HepG2 (cell line): Measurements from ENCODE around the gene DYSF. TPM values are rescaled to one million over a fixed set of nuclear protein-coding genes. Genes with fewer than 3 reads are reported as not detected.

ENCODE experiments used
- ATAC-seq: fragments of 200-7000 bp; cut with Tn5 transposase; 3 replicates; pipeline ENCODE4 v1.9.1; 2020; ENCODE audit warnings: mild to moderate bottlenecking, moderate library complexity
- BruUV-seq: library from RNA; stranded (reverse); fragments of 400-500 nt; replicated peaks from 2 replicates; lab custom pipeline; 2021; lab: Mats Ljungman, UMichigan
- CTCF ChIA-PET: fragments of 300-600 bp; formaldehyde crosslinking; extraction: SDS; loops from one replicate; lab custom pipeline; 2021; ENCODE audit warnings: low total read pairs, inconsistent platforms, low intra/inter-chr PET ratio; lab: Yijun Ruan, JAX
- POLR2A ChIA-PET: fragments of 350-600 bp; sonication (Branson Sonifier 250); formaldehyde crosslinking; loops from one replicate; lab custom pipeline; 2020; ENCODE audit warnings: antibody characterized with exemption, inconsistent platforms; lab: Yijun Ruan, JAX
- DNase-seq: peaks from one replicate; pipeline ENCODE4 v3.0.0-alpha.2; 2015; ENCODE audit warnings: low spot score
- FAIRE-seq: peaks from 3 replicates; lab custom pipeline; 2011; peaks lifted over from hg19 to GRCh38; lab: Jason Lieb, UNC
- H2AFZ ChIP-seq: one replicate; pipeline ENCODE4 v1.6.1; 2011; ENCODE audit warnings: low read length, inconsistent platforms
- H3K27ac ChIP-seq: fragments of 300-600 bp; 3 replicates; pipeline ENCODE4 v1.8.0; 2011; ENCODE audit warnings: mixed run types, mild to moderate bottlenecking, mixed read lengths, low read length, inconsistent platforms; ENCODE audit not compliant: insufficient read depth; ENCODE audit errors: extremely low read length
- H3K27me3 ChIP-seq, 2 experiments: fragments of 200-600 bp in 1 of 2; 2 replicates in 1 of 2; 3 replicates in 1 of 2; pipeline versions ENCODE4 v1.6.0 to v1.8.0; 2011; ENCODE audit warnings: low read length in 2 of 2, mild to moderate bottlenecking in 2 of 2, moderate library complexity in 2 of 2, inconsistent platforms in 1 of 2; ENCODE audit not compliant: insufficient read depth in 2 of 2, control insufficient read depth in 1 of 2
- H3K36me3 ChIP-seq, 2 experiments: fragments of 200-600 bp in 1 of 2; replicated peaks in 1 of 2; 2 replicates in 1 of 2; 3 replicates in 1 of 2; pipeline versions ENCODE4 v1.5.1 to v1.8.0; 2011; ENCODE audit warnings: low read length in 2 of 2, inconsistent platforms in 1 of 2; ENCODE audit not compliant: insufficient read depth in 2 of 2, control insufficient read depth in 1 of 2
- H3K4me1 ChIP-seq: 2 replicates; pipeline ENCODE4 v1.5.1; 2012; ENCODE audit warnings: low read length, inconsistent platforms; ENCODE audit not compliant: insufficient read depth
- H3K4me2 ChIP-seq: 2 replicates; pipeline ENCODE4 v1.6.0; 2011; ENCODE audit warnings: low read depth, low read length, inconsistent platforms
- H3K4me3 ChIP-seq, 3 experiments: fragments of 200-600 bp in 1 of 3; sonication (generic), shearing (Covaris generic) in 1 of 3; replicated peaks in 1 of 3; 2 replicates each; pipeline ENCODE4 v1.5.1; 2011 to 2016; ENCODE audit warnings: low read length in 3 of 3, inconsistent platforms in 2 of 3, low read depth in 2 of 3, mild to moderate bottlenecking in 2 of 3, control low read depth in 1 of 3, mixed read lengths in 1 of 3; ENCODE audit not compliant: insufficient read depth in 1 of 3
- H3K79me2 ChIP-seq: one replicate; pipeline ENCODE4 v1.6.1; 2011; ENCODE audit warnings: low read length, inconsistent platforms; ENCODE audit not compliant: insufficient read depth
- H3K9ac ChIP-seq: 2 replicates; pipeline ENCODE4 v1.6.0; 2011; ENCODE audit warnings: mild to moderate bottlenecking, low read depth, low read length, inconsistent platforms; ENCODE audit not compliant: insufficient read depth
- H3K9me3 ChIP-seq: 2 replicates; pipeline ENCODE4 v1.5.1; 2012; ENCODE audit warnings: mild to moderate bottlenecking, low read length
- H4K20me1 ChIP-seq: 2 replicates; pipeline ENCODE4 v1.6.0; 2011; ENCODE audit warnings: inconsistent platforms, mild to moderate bottlenecking, low read length, moderate library complexity; ENCODE audit not compliant: insufficient read depth
- DMAP1 ChIP-seq: IDR thresholded peaks from 2 replicates; pipeline ENCODE4 v1.6.1; 2016
- ESRRA ChIP-seq: sonication (generic); formaldehyde crosslinking; IDR thresholded peaks from 2 replicates; pipeline ENCODE4 v1.5.1; 2020; ENCODE audit warnings: mild to moderate bottlenecking, low read depth, missing genetic modification reagents
- JUNB ChIP-seq: sonication (generic); formaldehyde crosslinking; IDR thresholded peaks from 2 replicates; pipeline ENCODE4 v1.8.0; 2022; ENCODE audit warnings: missing genetic modification reagents, mild to moderate bottlenecking, borderline replicate concordance
- MAFG ChIP-seq: sonication (generic); formaldehyde crosslinking; IDR thresholded peaks from 2 replicates; pipeline ENCODE4 v1.5.1; 2020; ENCODE audit warnings: mild to moderate bottlenecking, missing genetic modification reagents
- NKX3-1 ChIP-seq: sonication (generic); formaldehyde crosslinking; IDR thresholded peaks from 2 replicates; pipeline ENCODE4 v1.5.0; 2020; ENCODE audit warnings: missing genetic modification reagents
- ONECUT2 ChIP-seq: sonication (generic); formaldehyde crosslinking; IDR thresholded peaks from 2 replicates; pipeline ENCODE4 v1.4.0; 2020; ENCODE audit warnings: missing genetic modification reagents
- RBAK ChIP-seq: sonication (generic); formaldehyde crosslinking; IDR thresholded peaks from 2 replicates; pipeline ENCODE4 v1.5.1; 2020; ENCODE audit warnings: mild to moderate bottlenecking, missing genetic modification reagents
- SP4 ChIP-seq: sonication (generic); formaldehyde crosslinking; IDR thresholded peaks from 2 replicates; pipeline ENCODE4 v1.8.1; 2023; ENCODE audit warnings: mild to moderate bottlenecking, missing genetic modification reagents
- XBP1 ChIP-seq: sonication (generic); formaldehyde crosslinking; IDR thresholded peaks from 2 replicates; pipeline ENCODE4 v1.5.0; 2020; ENCODE audit warnings: missing genetic modification reagents
- ZNF343 ChIP-seq: sonication (generic); formaldehyde crosslinking; IDR thresholded peaks from 2 replicates; pipeline ENCODE4 v1.4.0; 2020; ENCODE audit warnings: mild to moderate bottlenecking, missing genetic modification reagents
- ZNF367 ChIP-seq: sonication (generic); formaldehyde crosslinking; IDR thresholded peaks from 2 replicates; pipeline ENCODE4 v1.4.0; 2020; ENCODE audit warnings: missing genetic modification reagents, borderline replicate concordance
- ZNF382 ChIP-seq: sonication (generic); formaldehyde crosslinking; IDR thresholded peaks from 2 replicates; pipeline ENCODE4 v1.5.0; 2020; ENCODE audit warnings: missing genetic modification reagents, mild to moderate bottlenecking, borderline replicate concordance
- ZNF501 ChIP-seq: sonication (generic); formaldehyde crosslinking; IDR thresholded peaks from 2 replicates; pipeline ENCODE4 v1.5.1; 2020; ENCODE audit warnings: mild to moderate bottlenecking, moderate library complexity, missing genetic modification reagents
- ZNF597 ChIP-seq: sonication (generic); formaldehyde crosslinking; IDR thresholded peaks from 2 replicates; pipeline ENCODE4 v1.5.0; 2020; ENCODE audit warnings: missing genetic modification reagents
- WGBS: methylation state at CpG from one replicate; pipeline ENCODE4 v1.1.6; 2017; ENCODE audit warnings: low lambda C conversion rate; 5-methylcytosine and 5-hydroxymethylcytosine counted together
- in situ Hi-C: cut with HindIII; loops from 2 replicates; pipeline ENCODE4 v1.10.0; 2017; ENCODE audit warnings: low pct_unique_long_range_greater_than_20kb; ENCODE audit not compliant: extremely low pct_ligation_motif_present
- intact Hi-C: fragments of 100-400 bp; cut with micrococcal nuclease; formaldehyde crosslinking; loops from one replicate; pipeline ENCODE4 v1.10.0; 2022; ENCODE audit not compliant: unreplicated experiment
- polyA plus RNA-seq, 8 experiments: library from polyadenylated mRNA; depleted of rRNA in 3 of 8; stranded (reverse) in 7 of 8; unstranded in 1 of 8; fragments of >200 nt; fragmentation: Illumina TruSeq in 4 of 8; extraction: Trizol in 4 of 8; gene quantifications; 2 replicates each; pipeline versions ENCODE4 v1.2.1 to v1.2.3, GENCODE V29; 2011 to 2016; ENCODE audit warnings: low read depth in 4 of 8, missing spikeins in 1 of 8, mixed read lengths in 1 of 8; ENCODE audit not compliant: insufficient read depth in 1 of 8
- total RNA-seq, 5 experiments: library from RNA; depleted of rRNA; stranded (reverse); fragments of >200 nt; fragmentation: Illumina TruSeq; extraction: Trizol; gene quantifications; 2 replicates each; pipeline ENCODE4 v1.2.3, GENCODE V29; 2016; ENCODE audit warnings: low read depth in 1 of 5
- TF ChIP-seq, protein P1 (sequence below): sonication (generic); formaldehyde crosslinking; IDR thresholded peaks from 2 replicates; pipeline ENCODE4 v1.4.0; 2020; ENCODE audit warnings: missing genetic modification reagents
- TF ChIP-seq, protein P2 (sequence below): sonication (generic); formaldehyde crosslinking; IDR thresholded peaks from 2 replicates; pipeline ENCODE4 v1.8.0; 2022; ENCODE audit warnings: missing genetic modification reagents, mild to moderate bottlenecking, borderline replicate concordance
- TF ChIP-seq, protein P3 (sequence below): sonication (generic); formaldehyde crosslinking; IDR thresholded peaks from 2 replicates; pipeline ENCODE4 v1.4.0; 2020; ENCODE audit warnings: mild to moderate bottlenecking, low read depth, missing genetic modification reagents

Gene DYSF
- total and polyA plus RNA-seq, 2 of the 13 experiments (the other 11 are each of a cell fraction or from before 2014, with no cell fraction given) = 0.15 to 2.4 TPM

DNA sequence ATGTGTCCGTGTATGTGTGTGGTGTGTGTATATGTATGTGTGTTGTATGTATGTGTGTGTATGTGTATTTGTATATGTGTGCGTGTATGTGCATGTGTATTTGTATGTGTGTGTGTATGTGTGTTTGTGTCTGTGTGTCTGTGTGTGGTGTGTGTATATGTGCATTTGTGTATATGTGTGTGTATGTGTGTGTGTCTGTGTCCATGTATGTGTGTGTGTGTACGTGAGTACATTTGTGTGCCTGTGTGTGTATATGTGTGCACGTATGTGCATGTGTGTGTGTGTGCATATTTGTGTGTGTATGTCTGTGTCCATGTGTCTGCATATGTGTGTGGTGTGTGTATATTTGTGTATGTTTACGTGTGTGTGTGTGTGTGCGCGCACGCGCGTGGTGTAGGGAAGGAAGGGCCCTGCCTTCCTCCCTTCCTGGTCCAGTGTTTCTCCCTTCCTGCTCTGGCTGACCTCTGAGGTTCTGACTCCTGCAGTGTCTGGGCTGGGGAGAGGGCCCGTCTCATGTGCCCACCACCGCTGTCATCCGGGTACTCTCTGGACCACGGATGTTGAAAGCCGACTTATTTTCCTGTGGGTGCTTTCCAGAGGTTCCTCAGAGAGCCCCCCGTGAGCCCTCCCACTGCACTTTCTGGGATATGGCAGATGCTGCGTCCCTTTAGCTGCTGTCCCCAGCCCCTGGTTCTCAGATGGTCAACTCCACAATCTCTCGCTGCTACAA lies 209.5 kb downstream of the DYSF start (continued):
- no peak for TF ChIP-seq ZNF382 (CRISPR knock-in tag)
- no peak for TF ChIP-seq ESRRA (CRISPR knock-in tag)
- no peak for TF ChIP-seq ZNF501 (CRISPR knock-in tag)
- TF ChIP-seq JUNB (CRISPR knock-in tag) = peak; percentile 29; the same call in 1 of the 2 replicates

- no peak overlapping the region for H3K4me3 ChIP-seq
- 9% methylated on average over 6 of the region's 11 CpGs for WGBS
- no peak for TF ChIP-seq RBAK
- TF ChIP-seq MAFG (CRISPR knock-in tag) = no peak
- no peak for TF ChIP-seq ZNF367 (CRISPR knock-in tag)
- TF ChIP-seq, protein P1, sequence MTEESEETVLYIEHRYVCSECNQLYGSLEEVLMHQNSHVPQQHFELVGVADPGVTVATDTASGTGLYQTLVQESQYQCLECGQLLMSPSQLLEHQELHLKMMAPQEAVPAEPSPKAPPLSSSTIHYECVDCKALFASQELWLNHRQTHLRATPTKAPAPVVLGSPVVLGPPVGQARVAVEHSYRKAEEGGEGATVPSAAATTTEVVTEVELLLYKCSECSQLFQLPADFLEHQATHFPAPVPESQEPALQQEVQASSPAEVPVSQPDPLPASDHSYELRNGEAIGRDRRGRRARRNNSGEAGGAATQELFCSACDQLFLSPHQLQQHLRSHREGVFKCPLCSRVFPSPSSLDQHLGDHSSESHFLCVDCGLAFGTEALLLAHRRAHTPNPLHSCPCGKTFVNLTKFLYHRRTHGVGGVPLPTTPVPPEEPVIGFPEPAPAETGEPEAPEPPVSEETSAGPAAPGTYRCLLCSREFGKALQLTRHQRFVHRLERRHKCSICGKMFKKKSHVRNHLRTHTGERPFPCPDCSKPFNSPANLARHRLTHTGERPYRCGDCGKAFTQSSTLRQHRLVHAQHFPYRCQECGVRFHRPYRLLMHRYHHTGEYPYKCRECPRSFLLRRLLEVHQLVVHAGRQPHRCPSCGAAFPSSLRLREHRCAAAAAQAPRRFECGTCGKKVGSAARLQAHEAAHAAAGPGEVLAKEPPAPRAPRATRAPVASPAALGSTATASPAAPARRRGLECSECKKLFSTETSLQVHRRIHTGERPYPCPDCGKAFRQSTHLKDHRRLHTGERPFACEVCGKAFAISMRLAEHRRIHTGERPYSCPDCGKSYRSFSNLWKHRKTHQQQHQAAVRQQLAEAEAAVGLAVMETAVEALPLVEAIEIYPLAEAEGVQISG = no peak
- TF ChIP-seq DMAP1 (CRISPR knock-in tag) = no peak
- no peak for TF ChIP-seq ZNF343 (CRISPR knock-in tag)
- TF ChIP-seq, protein P2, sequence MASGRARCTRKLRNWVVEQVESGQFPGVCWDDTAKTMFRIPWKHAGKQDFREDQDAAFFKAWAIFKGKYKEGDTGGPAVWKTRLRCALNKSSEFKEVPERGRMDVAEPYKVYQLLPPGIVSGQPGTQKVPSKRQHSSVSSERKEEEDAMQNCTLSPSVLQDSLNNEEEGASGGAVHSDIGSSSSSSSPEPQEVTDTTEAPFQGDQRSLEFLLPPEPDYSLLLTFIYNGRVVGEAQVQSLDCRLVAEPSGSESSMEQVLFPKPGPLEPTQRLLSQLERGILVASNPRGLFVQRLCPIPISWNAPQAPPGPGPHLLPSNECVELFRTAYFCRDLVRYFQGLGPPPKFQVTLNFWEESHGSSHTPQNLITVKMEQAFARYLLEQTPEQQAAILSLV (CRISPR knock-in tag) = no peak
- no peak for TF ChIP-seq ZNF597
- no peak for TF ChIP-seq ONECUT2 (CRISPR knock-in tag)
- TF ChIP-seq XBP1 (CRISPR knock-in tag) = no peak
- no peak for TF ChIP-seq SP4 (CRISPR knock-in tag)
- TF ChIP-seq NKX3-1 = no peak
- TF ChIP-seq, protein P3, sequence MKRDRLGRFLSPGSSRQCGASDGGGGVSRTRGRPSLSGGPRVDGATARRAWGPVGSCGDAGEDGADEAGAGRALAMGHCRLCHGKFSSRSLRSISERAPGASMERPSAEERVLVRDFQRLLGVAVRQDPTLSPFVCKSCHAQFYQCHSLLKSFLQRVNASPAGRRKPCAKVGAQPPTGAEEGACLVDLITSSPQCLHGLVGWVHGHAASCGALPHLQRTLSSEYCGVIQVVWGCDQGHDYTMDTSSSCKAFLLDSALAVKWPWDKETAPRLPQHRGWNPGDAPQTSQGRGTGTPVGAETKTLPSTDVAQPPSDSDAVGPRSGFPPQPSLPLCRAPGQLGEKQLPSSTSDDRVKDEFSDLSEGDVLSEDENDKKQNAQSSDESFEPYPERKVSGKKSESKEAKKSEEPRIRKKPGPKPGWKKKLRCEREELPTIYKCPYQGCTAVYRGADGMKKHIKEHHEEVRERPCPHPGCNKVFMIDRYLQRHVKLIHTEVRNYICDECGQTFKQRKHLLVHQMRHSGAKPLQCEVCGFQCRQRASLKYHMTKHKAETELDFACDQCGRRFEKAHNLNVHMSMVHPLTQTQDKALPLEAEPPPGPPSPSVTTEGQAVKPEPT (CRISPR knock-in tag) = no peak
Measured at GRCh38 chr2:71664161-71664560, 210.8 kb downstream of the DYSF start.

More at GRCh38 chr2:71664161-71664560, 210.8 kb downstream of the DYSF start:
- no TSS peak for BruUV-seq
- Histone ChIP-seq H3K36me3 (no peaks in the 10 kb centered on the region), H2AFZ (no peak overlapping the region), H3K27me3 (no peaks in the 10 kb centered on the region), H3K9ac (no peak overlapping the region), H4K20me1 (no peaks in the 10 kb centered on the region), H3K27ac (no peak overlapping the region), H3K9me3 (peaks cover under 1% of the 10 kb centered on the region), H3K79me2 (no peaks in the 10 kb centered on the region), H3K4me1 (no peaks in the 10 kb centered on the region), H3K4me2 (no peak overlapping the region)
- in situ Hi-C loops = no loop called here
- DNase-seq (no peak), FAIRE-seq (no peak), ATAC-seq (no peak)
- ChIA-PET POLR2A (no interaction called here), CTCF (no interaction called here)
- intact Hi-C loops = loop anchor here (5.0 kb wide), 1 partner anchor 233 kb away; no protein-coding TSS in a partner anchor
